GM18511 (cell line): ENCODE data around the gene ETFA.

ENCODE experiments used
- ATAC-seq: cut with Tn5 transposase; IDR thresholded peaks from one replicate; pipeline ENCODE4 v1.9.1; 2021; ENCODE audit warnings: mild to moderate bottlenecking, moderate library complexity; ENCODE audit not compliant: unreplicated experiment

ETFA gene

GRCh38 chr15:76340803-76341365, 29.6 kb upstream of the ETFA start:
- ATAC-seq, result no peak

- ATAC-seq, result no peak
Observed at GRCh38 chr15:76340198-76340802, 29.0 kb upstream of the ETFA start.

GRCh38 chr15:76339305-76340197, 28.3 kb upstream of the ETFA start:
- no peak for ATAC-seq

GRCh38 chr15:76338486-76339304, 27.4 kb upstream of the ETFA start:
- ATAC-seq, result no peak

- ATAC-seq, result no peak
Observed at GRCh38 chr15:76337696-76338485, 26.6 kb upstream of the ETFA start.

GRCh38 chr15:76337059-76337695, 25.9 kb upstream of the ETFA start:
- no peak for ATAC-seq

- peak; percentile 66 for ATAC-seq
Observed at GRCh38 chr15:76336254-76337058, 25.2 kb upstream of the ETFA start, which contains the start of gene ISL2. TSS of gene ISL2 (plus strand) at chr15:76336773. CDS start at chr15:76336884, 111 bp downstream.

GRCh38 chr15:76335307-76336253, 24.3 kb upstream of the ETFA start:
- peak; percentile 15 for ATAC-seq

GRCh38 chr15:76334438-76335306, 23.4 kb upstream of the ETFA start:
- ATAC-seq, result no peak

GRCh38 chr15:76333720-76334437, 22.6 kb upstream of the ETFA start:
- no peak for ATAC-seq

GRCh38 chr15:76333309-76333708, 22.0 kb upstream of the ETFA start:
- no peak for ATAC-seq

- ATAC-seq, result no peak
Observed at GRCh38 chr15:76332796-76333195, 21.5 kb upstream of the ETFA start.

- no peak for ATAC-seq
Observed at GRCh38 chr15:76330080-76330680, 18.9 kb upstream of the ETFA start.

- no peak for ATAC-seq
Observed at GRCh38 chr15:76328958-76329357, 17.7 kb upstream of the ETFA start.

- ATAC-seq, result no peak
Observed at GRCh38 chr15:76328106-76328696, 16.9 kb upstream of the ETFA start.
